GM19395 (cell line): Measurements from ENCODE around the gene TSBP1.
"Not testable (repeated sequence)": the region's sequence is repeated elsewhere in the genome, so short reads cannot be mapped to it uniquely, and the experiment has no call there.

Source experiments
- ATAC-seq: cut with Tn5 transposase; IDR thresholded peaks from one replicate; pipeline ENCODE4 v1.9.1; 2021; ENCODE audit warnings: mild to moderate bottlenecking, moderate library complexity; ENCODE audit not compliant: unreplicated experiment

TSBP1 gene

GRCh38 chr6:32290886-32291450 is 80.7 kb downstream of the TSBP1 start:
- ATAC-seq: no peak

GRCh38 chr6:32288426-32288825 is 83.3 kb downstream of the TSBP1 start:
- ATAC-seq: no peak

DNA sequence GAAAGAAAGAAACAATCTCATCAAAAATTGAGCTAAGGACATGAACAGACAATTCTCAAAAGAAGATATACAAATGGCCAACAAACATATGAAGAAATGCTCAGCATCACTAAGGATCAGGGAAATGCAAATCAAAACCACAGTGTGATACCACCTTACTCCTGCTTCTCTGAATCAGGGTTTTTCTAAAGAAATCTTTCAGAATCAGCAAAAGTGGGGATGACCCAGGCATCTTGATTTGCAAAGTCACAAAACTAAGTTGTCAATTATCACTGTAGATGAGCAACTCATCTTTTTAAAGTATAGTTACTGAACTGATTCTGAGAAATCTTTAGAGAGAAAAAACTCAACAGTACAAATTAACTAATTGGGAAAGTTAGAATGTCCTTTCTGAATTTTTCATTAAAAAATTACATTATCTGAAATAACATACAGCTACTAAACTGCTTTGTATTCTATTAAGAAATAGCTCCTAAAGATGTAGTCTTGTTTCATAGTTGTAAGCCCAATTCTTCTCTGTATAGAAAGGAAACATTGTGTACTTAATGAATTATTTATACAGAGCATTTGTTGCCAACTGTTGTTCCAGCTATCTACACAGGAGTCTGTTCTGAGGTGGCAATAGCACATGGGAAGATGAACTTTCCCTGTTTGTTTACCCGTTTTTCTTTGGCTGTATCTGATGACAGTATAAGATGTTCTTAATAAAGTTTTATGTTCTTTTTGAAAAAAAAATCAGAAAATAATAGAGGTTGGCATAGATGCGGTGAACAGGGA is 97.7 kb downstream of the TSBP1 start:
- not testable (repeated sequence) for ATAC-seq

DNA sequence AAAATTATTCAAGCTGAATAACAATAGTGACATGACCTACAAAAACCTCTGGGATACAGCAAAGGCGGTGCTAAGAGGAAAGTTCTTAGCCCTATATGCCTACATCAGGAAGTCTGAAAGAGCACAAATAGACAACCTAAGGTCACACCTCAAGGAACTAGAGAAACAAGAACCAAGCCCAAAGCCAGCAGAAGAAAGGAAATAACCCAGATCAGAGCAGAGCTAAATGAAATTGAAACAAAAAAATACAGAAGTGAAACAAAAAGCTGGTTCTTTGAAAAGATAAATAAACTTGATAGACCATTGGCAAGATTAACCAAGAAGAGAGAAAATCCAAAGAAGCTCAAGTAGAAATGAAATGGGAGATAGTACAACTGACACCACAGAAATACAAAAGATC is 100.3 kb downstream of the TSBP1 start:
- no peak for ATAC-seq

GRCh38 chr6:32268459-32268858 is 103.2 kb downstream of the TSBP1 start:
- not testable (repeated sequence) for ATAC-seq

DNA sequence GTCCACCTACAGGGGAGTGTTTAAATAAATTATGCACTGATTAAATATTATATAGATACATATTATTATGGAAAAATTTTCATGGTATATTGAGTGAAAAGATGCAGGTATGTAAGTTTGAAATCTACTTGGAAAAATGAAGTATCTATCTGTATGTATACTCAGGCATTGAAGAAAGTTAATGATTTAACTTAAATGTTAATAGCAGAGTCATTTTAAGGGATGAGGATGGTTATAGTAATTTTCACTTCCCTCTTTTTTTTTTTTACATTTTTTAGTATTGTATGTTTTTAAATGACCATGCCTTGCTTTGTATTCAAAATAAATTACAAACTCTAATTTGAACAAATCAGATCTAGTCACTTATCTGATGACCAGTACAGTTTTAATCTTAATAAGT is 104.7 kb downstream of the TSBP1 start:
- ATAC-seq: no peak

GRCh38 chr6:32257262-32257661 is 114.4 kb downstream of the TSBP1 start:
- ATAC-seq: not testable (repeated sequence)

GRCh38 chr6:32255199-32256153 is 116.2 kb downstream of the TSBP1 start:
- peak; percentile 54 for ATAC-seq

- ATAC-seq: no peak
Measured at GRCh38 chr6:32254761-32255198, 116.9 kb downstream of the TSBP1 start.

DNA sequence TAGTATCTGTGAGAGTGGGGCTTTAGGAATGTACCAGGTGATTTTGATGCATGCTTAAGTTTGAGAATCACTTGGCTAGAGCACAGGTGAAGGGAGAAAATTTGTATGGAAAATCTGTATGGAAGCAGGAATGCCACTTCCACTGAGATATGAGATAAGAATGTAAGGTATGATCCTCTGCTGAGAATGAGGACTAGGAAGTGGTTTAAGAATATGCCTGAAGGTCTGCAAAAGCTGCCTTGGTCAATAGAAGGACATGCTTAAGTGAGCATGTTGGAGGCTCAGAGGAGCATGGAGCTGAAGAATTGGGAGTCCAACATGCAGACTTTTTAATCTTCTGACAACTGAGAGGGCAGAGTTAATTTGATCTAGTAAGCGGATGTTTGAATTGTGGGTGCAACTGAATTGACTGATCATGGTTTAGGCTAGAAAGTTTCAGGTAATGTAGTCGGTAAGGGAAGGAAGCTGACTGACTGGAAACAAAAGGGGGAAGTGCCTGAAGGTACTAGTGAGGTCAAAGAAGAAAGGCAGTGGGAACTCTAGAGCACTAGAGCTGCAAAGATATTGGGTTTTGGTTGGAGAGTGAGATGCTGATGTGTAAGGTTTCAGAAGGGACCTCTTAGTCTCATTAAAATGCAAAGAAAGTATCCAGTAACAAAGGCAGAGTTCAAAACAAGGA is 119.2 kb downstream of the TSBP1 start:
- no peak for ATAC-seq

DNA sequence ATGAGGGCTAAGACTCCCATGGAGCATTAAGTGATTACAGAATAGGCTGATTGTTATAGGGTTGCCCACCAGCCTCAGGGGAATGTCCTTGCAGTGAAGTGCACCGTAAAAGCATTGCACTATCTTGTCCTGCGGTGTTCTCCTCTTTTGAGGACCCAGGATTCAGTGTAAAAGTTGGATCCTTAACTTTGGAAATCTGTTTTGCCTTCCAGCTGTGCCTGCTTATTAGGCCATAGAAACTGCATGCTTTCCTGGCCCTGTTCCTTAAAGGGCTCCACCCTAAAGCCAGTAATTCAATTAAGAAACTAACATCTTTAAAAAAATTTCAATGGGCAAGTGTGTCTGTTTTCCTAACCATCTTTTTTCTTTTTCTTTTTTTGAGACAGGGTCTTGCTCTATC is 122.4 kb downstream of the TSBP1 start:
- ATAC-seq: no peak

- ATAC-seq: no peak
Measured at GRCh38 chr6:32247401-32247800, 124.3 kb downstream of the TSBP1 start.

GRCh38 chr6:32244946-32245398 is 126.7 kb downstream of the TSBP1 start:
- no peak for ATAC-seq

- ATAC-seq: no peak
Measured at GRCh38 chr6:32244270-32244669, 127.4 kb downstream of the TSBP1 start.
